HL-60 (cell line): ENCODE data around the gene FHIT.

ENCODE experiments used
- CTCF ChIP-seq: IDR thresholded peaks from one replicate; pipeline ENCODE4 v1.5.1; 2011; ENCODE audit warnings: low read length, control low read depth, inconsistent platforms; ENCODE audit not compliant: insufficient read depth
- GABPA ChIP-seq: IDR thresholded peaks from 2 replicates; pipeline ENCODE4 v1.6.1; 2012; ENCODE audit warnings: low read depth
- POLR2AphosphoS5 ChIP-seq: IDR thresholded peaks from 2 replicates; pipeline ENCODE4 v1.6.1; 2012; ENCODE audit warnings: low read depth
- REST ChIP-seq: IDR thresholded peaks from 2 replicates; pipeline ENCODE4 v1.6.1; 2012; ENCODE audit warnings: low read depth; ENCODE audit not compliant: insufficient replicate concordance

DNA sequence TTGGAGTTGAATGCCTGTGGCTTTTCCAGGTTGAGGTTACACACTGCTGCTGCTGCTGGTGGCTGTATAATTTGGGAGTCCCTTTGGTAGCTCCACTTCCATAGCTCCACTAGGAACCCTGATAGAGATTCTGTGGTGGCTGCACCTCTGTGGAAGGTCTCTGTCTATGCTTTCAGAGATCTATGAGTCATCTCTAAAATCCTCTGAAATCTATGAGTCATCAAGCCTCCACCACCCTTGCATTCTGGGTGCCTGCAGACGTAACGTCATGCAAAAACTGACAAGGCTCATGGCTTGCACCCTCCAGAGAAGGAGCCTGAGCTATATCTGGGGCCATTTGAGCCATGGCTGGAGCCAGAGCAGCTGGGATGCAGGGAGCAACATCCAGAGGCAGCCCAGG, 1164.4 kb downstream of the FHIT start:
- no peak for TF ChIP-seq CTCF
- no peak for TF ChIP-seq POLR2AphosphoS5
- TF ChIP-seq GABPA, result no peak
- TF ChIP-seq REST, result no peak
